GM12874 (cell line): Measurements from ENCODE around the gene ACOX3.

Experiments used
- CTCF ChIP-seq: IDR thresholded peaks from 2 replicates; pipeline ENCODE4 v1.5.1; 2011; ENCODE audit warnings: low read depth, mild to moderate bottlenecking, control low read depth, low read length, moderate library complexity; ENCODE audit not compliant: insufficient read depth

The ACOX3 gene

GRCh38 chr4:8471211-8471875 lies 30.8 kb upstream of the ACOX3 start:
- no peak for TF ChIP-seq CTCF

GRCh38 chr4:8470451-8471024 lies 30.0 kb upstream of the ACOX3 start:
- no peak for TF ChIP-seq CTCF

- TF ChIP-seq CTCF, result no peak
Observed at GRCh38 chr4:8469550-8469949, 29.0 kb upstream of the ACOX3 start.

- TF ChIP-seq CTCF, result peak; percentile 95
Observed at GRCh38 chr4:8468746-8469535, 28.4 kb upstream of the ACOX3 start.

GRCh38 chr4:8467016-8467415 lies 26.5 kb upstream of the ACOX3 start:
- no peak for TF ChIP-seq CTCF

- TF ChIP-seq CTCF, result no peak
Observed at GRCh38 chr4:8465615-8466611, 25.4 kb upstream of the ACOX3 start.

GRCh38 chr4:8464381-8464780 lies 23.9 kb upstream of the ACOX3 start:
- TF ChIP-seq CTCF, result no peak
